Nephron (organoid): ENCODE results near the gene OR1J4.

Experiments used
- H3K27ac Mint-ChIP-seq, 3 experiments: 2 replicates each; pipeline ENCODE4 v1.8.0; 2020; ENCODE audit warnings: mixed read lengths in 3 of 3, mild to moderate bottlenecking in 2 of 3, moderate library complexity in 1 of 3
- H3K27me3 Mint-ChIP-seq: 2 replicates; pipeline ENCODE4 v1.8.0; 2021; ENCODE audit warnings: low read depth, mild to moderate bottlenecking, moderate library complexity, mixed read lengths
- H3K36me3 Mint-ChIP-seq: 2 replicates; pipeline ENCODE4 v1.8.0; 2020; ENCODE audit warnings: low read depth, mixed read lengths
- H3K4me1 Mint-ChIP-seq: 2 replicates; pipeline ENCODE4 v1.8.0; 2020; ENCODE audit warnings: mixed read lengths
- H3K4me3 Mint-ChIP-seq, 3 experiments: 2 replicates each; pipeline ENCODE4 v1.8.0; 2020; ENCODE audit warnings: mild to moderate bottlenecking in 3 of 3, mixed read lengths in 3 of 3, moderate library complexity in 2 of 3
- H3K9me3 Mint-ChIP-seq: 2 replicates; pipeline ENCODE4 v1.8.0; 2020; ENCODE audit warnings: mixed read lengths
- TF ChIP-seq, protein P1 (sequence below), 3 experiments: fragments of 200-600 bp; sonication (generic); IDR thresholded peaks; one replicate each; pipeline ENCODE4 v1.5.0; 2021; ENCODE audit warnings: antibody characterized with exemption in 3 of 3; ENCODE audit not compliant: unreplicated experiment in 3 of 3

OR1J4 gene

GRCh38 chr9:122552812-122553211 is 33.9 kb downstream of the OR1J4 start, which contains the start of gene OR1N2:
Gene OR1N2 (plus strand): TSS chr9:122553112. CDS start chr9:122553212, 100 bp downstream.
- TF ChIP-seq, protein P1, sequence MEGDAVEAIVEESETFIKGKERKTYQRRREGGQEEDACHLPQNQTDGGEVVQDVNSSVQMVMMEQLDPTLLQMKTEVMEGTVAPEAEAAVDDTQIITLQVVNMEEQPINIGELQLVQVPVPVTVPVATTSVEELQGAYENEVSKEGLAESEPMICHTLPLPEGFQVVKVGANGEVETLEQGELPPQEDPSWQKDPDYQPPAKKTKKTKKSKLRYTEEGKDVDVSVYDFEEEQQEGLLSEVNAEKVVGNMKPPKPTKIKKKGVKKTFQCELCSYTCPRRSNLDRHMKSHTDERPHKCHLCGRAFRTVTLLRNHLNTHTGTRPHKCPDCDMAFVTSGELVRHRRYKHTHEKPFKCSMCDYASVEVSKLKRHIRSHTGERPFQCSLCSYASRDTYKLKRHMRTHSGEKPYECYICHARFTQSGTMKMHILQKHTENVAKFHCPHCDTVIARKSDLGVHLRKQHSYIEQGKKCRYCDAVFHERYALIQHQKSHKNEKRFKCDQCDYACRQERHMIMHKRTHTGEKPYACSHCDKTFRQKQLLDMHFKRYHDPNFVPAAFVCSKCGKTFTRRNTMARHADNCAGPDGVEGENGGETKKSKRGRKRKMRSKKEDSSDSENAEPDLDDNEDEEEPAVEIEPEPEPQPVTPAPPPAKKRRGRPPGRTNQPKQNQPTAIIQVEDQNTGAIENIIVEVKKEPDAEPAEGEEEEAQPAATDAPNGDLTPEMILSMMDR (IDR thresholded peaks at IDR 0.05; ENCODE audit: unreplicated experiment in 3 of 3) = no peak
- Mint-ChIP-seq H3K9me3 (peaks cover 4% of the 10 kb centered on the region), H3K27me3 (peaks cover 16% of the 10 kb centered on the region), H3K4me3 (no peak within 1 kb of the TSS), H3K4me1 (no peaks in the 10 kb centered on the region), H3K36me3 (no peaks in the 10 kb centered on the region), H3K27ac (no peak within 1 kb of the TSS)

DNA sequence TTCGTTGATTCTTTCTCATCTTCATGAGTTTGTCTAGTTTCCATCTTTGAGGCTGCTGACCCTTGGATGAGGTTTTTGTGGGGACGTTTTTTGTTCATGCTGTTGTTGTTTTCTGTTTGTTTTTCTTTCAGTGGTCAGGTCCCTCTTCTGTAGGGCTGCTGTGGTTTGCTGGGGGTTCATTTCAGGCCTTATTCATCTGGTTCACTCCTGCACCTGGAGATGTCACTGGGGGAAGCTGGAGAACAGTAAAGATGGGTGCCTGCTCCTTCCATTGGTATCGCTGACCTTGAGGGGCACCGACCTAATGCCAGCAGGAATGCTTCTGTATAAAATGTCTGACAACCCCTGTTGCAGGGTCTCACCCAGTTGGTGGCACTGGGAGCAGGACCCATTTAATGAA is 42.5 kb downstream of the OR1J4 start:
- no peaks in the 10 kb centered on the region for H3K27me3 Mint-ChIP-seq
- TF ChIP-seq, protein P1 (IDR thresholded peaks at IDR 0.05; ENCODE audit: unreplicated experiment in 3 of 3) = no peak

DNA sequence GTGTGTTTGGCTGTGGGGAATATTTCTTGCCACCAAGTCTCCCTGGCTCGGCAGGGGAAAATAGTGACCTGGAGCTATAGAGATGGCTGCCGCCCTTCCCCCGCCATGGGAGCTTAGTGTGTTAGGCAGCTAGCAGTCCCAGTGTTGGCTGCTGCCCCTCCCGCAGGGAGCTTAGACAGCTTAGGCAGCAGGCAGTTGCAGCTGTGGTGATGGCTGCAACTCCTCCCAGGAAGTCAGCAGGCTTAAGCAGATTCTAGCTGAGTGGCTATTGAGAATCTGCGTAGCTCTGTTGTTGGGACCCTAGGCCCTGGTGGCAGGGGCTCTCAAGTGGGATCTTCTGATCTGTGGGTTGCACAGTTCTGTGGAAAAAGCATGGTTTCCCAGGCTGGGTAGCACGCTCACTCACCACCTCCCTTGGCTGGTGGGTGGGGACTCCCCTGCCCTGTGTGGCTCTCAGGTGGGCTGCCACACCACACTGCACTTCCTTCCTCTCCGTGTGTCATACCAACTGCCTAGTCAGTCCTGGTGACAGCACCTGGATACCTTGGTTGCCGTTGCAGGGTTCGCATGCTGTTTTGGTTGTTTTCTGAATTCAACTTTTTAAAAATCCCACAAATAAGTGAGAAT is 43.3 kb downstream of the OR1J4 start:
- no peak overlapping the region for H3K27ac Mint-ChIP-seq
- no peaks in the 10 kb centered on the region for H3K36me3 Mint-ChIP-seq
- H3K9me3 Mint-ChIP-seq = peaks cover 14% of the 10 kb centered on the region
- H3K4me1 Mint-ChIP-seq = no peaks in the 10 kb centered on the region
- no peak overlapping the region for H3K4me3 Mint-ChIP-seq
- TF ChIP-seq, protein P1 (IDR thresholded peaks at IDR 0.05; ENCODE audit: unreplicated experiment in 3 of 3) = no peak
- H3K27me3 Mint-ChIP-seq = no peaks in the 10 kb centered on the region

More for the DNA sequence above, 42.5 kb downstream of the OR1J4 start:
- Mint-ChIP-seq H3K36me3 (no peaks in the 10 kb centered on the region), H3K27ac (no peak overlapping the region), H3K9me3 (peaks cover 14% of the 10 kb centered on the region), H3K4me1 (no peaks in the 10 kb centered on the region), H3K4me3 (no peak overlapping the region)

GRCh38 chr9:122567901-122568300 is 49.0 kb downstream of the OR1J4 start:
- no peaks in the 10 kb centered on the region for H3K4me1 Mint-ChIP-seq
- H3K9me3 Mint-ChIP-seq = peaks cover 7% of the 10 kb centered on the region
- H3K27me3 Mint-ChIP-seq = peaks cover 5% of the 10 kb centered on the region
- H3K36me3 Mint-ChIP-seq = no peaks in the 10 kb centered on the region
- no peak overlapping the region for H3K27ac Mint-ChIP-seq
- TF ChIP-seq, protein P1 (IDR thresholded peaks at IDR 0.05; ENCODE audit: unreplicated experiment in 3 of 3) = no peak
- H3K4me3 Mint-ChIP-seq = no peak overlapping the region
